ENCODE measurements around the gene SASH1.

The SASH1 gene

DNA sequence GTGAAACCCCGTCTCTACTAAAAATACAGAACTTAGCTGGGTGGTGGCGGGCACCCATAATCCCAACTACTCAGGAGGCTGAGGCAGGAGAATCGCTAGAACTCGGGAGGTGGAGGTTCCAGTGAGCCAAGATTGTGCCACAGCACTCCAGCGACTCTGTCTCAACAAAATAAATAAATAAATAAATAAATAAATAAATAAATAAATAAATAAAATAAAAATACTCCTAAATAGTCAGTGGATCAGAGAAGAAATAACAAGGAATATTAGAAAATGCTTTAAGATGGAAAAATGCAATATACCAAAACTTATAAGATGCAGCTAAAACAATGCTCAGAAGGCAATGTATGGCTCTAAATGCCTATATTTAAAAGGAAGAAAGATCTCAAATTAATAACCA is 39.0 kb upstream of the SASH1 start:
- DNase-seq (ENCODE audit: low read depth in 2 of 2): no peak
- TF ChIP-seq, protein P1, sequence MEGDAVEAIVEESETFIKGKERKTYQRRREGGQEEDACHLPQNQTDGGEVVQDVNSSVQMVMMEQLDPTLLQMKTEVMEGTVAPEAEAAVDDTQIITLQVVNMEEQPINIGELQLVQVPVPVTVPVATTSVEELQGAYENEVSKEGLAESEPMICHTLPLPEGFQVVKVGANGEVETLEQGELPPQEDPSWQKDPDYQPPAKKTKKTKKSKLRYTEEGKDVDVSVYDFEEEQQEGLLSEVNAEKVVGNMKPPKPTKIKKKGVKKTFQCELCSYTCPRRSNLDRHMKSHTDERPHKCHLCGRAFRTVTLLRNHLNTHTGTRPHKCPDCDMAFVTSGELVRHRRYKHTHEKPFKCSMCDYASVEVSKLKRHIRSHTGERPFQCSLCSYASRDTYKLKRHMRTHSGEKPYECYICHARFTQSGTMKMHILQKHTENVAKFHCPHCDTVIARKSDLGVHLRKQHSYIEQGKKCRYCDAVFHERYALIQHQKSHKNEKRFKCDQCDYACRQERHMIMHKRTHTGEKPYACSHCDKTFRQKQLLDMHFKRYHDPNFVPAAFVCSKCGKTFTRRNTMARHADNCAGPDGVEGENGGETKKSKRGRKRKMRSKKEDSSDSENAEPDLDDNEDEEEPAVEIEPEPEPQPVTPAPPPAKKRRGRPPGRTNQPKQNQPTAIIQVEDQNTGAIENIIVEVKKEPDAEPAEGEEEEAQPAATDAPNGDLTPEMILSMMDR (IDR thresholded peaks at IDR 0.05; ENCODE audit: low read depth, low read length): no peak
- no peak overlapping the region for H3K4me3 ChIP-seq (replicated peaks in 1 of 2; ENCODE audit: low read depth in 2 of 2, low read length in 2 of 2)

DNA sequence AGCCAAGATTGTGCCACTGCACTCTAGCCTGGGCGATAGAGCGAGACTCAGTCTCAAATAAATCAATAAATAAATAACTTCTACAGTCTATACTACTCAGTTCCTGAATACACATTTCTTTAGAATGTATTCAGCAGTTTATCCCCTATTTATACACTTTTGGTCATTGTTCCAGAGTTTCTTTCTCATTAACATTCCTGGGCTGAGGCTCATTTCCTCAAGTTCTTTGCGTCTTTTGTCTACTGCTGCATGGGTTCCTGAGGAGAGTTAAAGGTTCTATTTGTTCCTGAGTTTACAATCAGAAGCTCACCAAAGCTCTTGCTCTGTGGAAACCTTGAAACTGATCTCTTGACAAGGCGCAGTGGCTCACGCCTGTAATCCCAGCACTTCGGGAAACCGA is 37.7 kb upstream of the SASH1 start:
- DNase-seq (ENCODE audit: low read depth in 2 of 2): peak; percentile 71 to 86
- H3K4me3 ChIP-seq (replicated peaks in 1 of 2; ENCODE audit: low read depth in 2 of 2, low read length in 2 of 2): no peak overlapping the region
- TF ChIP-seq, protein P1 (IDR thresholded peaks at IDR 0.05; ENCODE audit: low read depth, low read length): no peak

DNA sequence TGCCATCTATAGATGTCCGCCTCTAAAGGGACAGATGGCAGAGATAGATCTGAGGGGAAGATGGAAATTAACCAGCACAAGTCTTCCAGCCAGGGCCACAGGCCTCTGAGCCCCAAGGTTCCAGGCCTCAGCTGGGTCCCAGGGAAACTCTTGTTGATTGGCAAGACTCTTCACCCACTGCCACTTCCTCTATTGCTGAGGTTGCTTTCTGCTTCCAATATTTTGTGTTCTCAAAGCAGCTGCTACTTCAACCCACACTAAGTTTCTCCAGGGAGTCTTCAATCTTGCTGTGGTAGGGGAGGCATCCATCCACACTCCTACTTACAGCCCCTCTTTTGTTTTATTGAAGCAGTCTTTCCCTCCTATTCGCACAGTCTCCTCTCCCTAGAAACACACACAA is 36.4 kb upstream of the SASH1 start:
- DNase-seq (ENCODE audit: low read depth in 2 of 2): no peak
- TF ChIP-seq, protein P1 (IDR thresholded peaks at IDR 0.05; ENCODE audit: low read depth, low read length): no peak
- no peak overlapping the region for H3K4me3 ChIP-seq (replicated peaks in 1 of 2; ENCODE audit: low read depth in 2 of 2, low read length in 2 of 2)

DNA sequence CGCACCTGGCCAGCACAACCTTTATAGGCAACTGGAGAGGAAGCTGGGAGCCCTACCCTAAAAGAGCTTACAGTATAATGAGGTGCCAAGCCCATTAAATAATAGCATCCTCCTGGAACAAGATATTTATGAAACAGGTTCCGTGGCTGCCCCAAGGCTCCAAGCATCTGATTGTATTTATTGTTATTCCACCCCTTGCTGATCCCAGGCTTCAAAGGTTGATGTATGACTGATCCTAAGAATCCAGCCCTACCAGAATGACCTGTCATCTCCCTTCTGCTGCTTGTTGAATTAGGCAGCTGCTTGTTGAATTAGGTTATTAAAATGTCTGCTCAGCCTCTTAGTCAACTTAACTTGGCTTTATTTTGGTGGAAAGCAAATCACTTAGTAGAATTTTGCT is 35.2 kb upstream of the SASH1 start:
- DNase-seq (ENCODE audit: low read depth in 2 of 2): no peak
- TF ChIP-seq, protein P1 (IDR thresholded peaks at IDR 0.05; ENCODE audit: low read depth, low read length): no peak
- H3K4me3 ChIP-seq (replicated peaks in 1 of 2; ENCODE audit: low read depth in 2 of 2, low read length in 2 of 2): no peak overlapping the region

DNA sequence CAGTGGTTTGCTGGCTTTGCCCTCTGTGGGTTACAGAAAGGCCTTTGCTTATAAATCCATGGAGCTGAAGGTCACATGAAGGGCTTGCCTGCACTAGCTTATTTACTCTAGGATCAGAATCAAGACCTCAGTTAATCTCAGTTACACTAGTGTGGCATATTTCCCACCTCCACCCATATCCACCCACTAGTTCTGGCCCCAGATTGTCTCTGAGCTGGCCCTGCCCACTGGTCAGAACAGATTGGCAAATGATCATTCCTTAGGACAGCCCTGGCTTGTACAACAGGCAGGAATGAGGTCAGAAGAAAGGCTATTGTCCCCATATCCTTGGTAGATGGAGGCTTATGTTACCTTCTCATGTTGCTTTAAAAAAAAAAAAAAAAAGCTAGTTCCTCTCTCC is 33.3 kb upstream of the SASH1 start:
- DNase-seq (ENCODE audit: low read depth in 2 of 2): no peak
- TF ChIP-seq, protein P1 (IDR thresholded peaks at IDR 0.05; ENCODE audit: low read depth, low read length): no peak

DNA sequence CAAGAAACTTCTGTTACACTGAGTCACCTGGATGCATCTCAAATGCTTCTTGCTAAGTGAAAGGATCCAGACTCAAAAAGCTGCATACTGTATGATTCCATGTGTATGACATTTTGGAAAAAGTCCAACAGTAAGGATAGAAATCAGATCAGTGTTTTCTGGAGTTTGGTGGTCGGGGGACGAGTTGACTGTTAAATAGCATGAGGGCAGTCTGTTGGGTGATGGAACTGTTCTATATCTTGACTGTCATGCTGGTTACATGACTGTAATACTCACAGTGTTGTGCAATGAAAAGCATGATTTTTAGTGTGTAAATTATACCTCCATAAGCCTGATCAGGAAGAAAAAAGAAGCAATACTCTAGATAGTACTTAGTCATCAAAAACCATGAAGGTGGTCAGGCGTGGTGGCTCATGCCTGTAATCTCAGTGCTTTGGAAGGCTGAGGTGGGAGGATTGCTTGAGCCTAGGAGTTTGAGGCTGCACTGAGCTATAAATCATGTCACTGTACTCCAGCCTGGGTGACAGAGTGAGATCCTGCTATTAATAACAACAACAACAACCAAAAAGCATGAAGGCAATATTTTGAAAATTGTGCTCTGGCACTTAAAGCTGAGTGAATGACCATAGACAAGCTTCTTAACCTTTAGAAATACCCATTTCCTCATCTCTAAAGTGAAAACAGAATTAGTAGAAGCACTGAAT is 30.5 kb upstream of the SASH1 start:
- H3K4me3 ChIP-seq (replicated peaks in 1 of 2; ENCODE audit: low read depth in 2 of 2, low read length in 2 of 2): no peak overlapping the region
- TF ChIP-seq, protein P1 (IDR thresholded peaks at IDR 0.05; ENCODE audit: low read depth, low read length): no peak
- DNase-seq (ENCODE audit: low read depth in 2 of 2): no peak

More for the DNA sequence above, 33.3 kb upstream of the SASH1 start:
- no peak overlapping the region for H3K4me3 ChIP-seq (replicated peaks in 1 of 2; ENCODE audit: low read depth in 2 of 2, low read length in 2 of 2)

DNA sequence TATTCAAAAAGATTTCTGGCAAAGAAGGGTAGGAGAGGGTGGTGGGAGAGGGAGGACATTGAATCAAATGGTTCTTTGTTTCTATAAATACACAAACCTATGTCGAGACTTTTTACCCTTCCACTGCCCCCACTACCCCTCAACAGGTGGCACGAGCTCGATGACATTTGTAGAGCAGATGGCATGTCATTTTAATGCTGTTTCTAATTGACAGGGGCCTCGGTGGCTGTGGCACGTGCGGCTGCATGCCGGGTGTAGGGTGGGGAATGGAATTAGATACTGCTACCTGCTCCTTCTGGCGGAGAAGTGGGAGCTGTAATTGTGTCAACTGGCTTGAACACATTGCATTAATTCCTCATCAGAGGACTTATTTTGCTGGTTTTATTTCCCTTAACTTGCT is 29.1 kb upstream of the SASH1 start:
- TF ChIP-seq, protein P1 (IDR thresholded peaks at IDR 0.05; ENCODE audit: low read depth, low read length): no peak
- no peak for DNase-seq (ENCODE audit: low read depth in 2 of 2)
- H3K4me3 ChIP-seq (replicated peaks in 1 of 2; ENCODE audit: low read depth in 2 of 2, low read length in 2 of 2): no peak overlapping the region
